Measurements from ENCODE around the gene FGD6.
A peak's percentile ranks its signal among the peaks of the same experiment; 100 is the strongest.
"Not testable (repeated sequence)": the region's sequence is repeated elsewhere in the genome, so short reads cannot be mapped to it uniquely, and the experiment has no call there.

The FGD6 gene

GRCh38 chr12:95117178-95117599, 100.1 kb downstream of the FGD6 start:
- Histone ChIP-seq H3K9ac (no peak overlapping the region), H3K9me3 (no peaks in the 10 kb centered on the region), H4K20me1 (no peaks in the 10 kb centered on the region), H3K36me3 (0 out of 2 replicates have a peak, but pooled peaks cover 7% of the 10 kb centered on the region), H3K4me3 (no peak overlapping the region), H3K27me3 (no peaks in the 10 kb centered on the region), H3K27ac (no peak overlapping the region), H3K4me1 (no peaks in the 10 kb centered on the region), H3K4me2 (no peak overlapping the region)
- TF ChIP-seq Cebpa-rat (IDR thresholded peaks at IDR 0.05): no peak

DNA sequence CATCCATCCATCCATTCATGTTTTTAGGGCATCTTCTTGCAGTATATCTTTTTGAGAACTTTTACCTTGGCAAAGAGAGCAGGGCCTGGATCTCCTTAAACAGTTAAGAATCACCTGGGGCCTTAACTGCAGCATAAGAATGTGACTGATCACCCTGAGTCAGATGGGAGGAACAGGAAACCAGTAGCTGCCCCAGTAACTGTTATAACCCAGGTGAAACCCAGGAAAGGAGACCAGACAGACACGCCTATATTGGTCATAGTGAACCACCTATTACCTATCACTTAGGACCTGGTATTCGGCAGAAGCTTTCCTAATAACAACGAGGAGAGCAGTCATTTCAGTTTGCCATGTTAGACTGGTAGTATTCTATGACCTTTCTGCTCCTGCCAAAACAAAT, 100.5 kb downstream of the FGD6 start:
- no peak overlapping the region for H3K4me3 ChIP-seq
- no peak overlapping the region for H3K9ac ChIP-seq

GRCh38 chr12:95116341-95116740, 100.9 kb downstream of the FGD6 start:
- 0 out of 2 replicates have a peak, but pooled peaks cover 7% of the 10 kb centered on the region for H3K36me3 ChIP-seq
- no peak overlapping the region for H3K4me2 ChIP-seq
- no peaks in the 10 kb centered on the region for H4K20me1 ChIP-seq
- H3K4me3 ChIP-seq: no peak overlapping the region
- no peaks in the 10 kb centered on the region for H3K9me3 ChIP-seq
- no peak for TF ChIP-seq Cebpa-rat (IDR thresholded peaks at IDR 0.05)
- peaks cover 8% of the 10 kb centered on the region for H3K4me1 ChIP-seq
- no peak overlapping the region for H3K27ac ChIP-seq
- H3K9ac ChIP-seq: no peak overlapping the region
- H3K27me3 ChIP-seq: no peaks in the 10 kb centered on the region

More for the DNA sequence above, 100.5 kb downstream of the FGD6 start:
- Histone ChIP-seq H3K36me3 (0 out of 2 replicates have a peak, but pooled peaks cover 7% of the 10 kb centered on the region), H3K4me1 (peaks cover 4% of the 10 kb centered on the region), H3K27me3 (no peaks in the 10 kb centered on the region), H3K4me2 (no peak overlapping the region), H3K9me3 (no peaks in the 10 kb centered on the region), H4K20me1 (no peaks in the 10 kb centered on the region), H3K27ac (no peak overlapping the region)
- TF ChIP-seq Cebpa-rat (IDR thresholded peaks at IDR 0.05): no peak

GRCh38 chr12:95115641-95116040, 101.6 kb downstream of the FGD6 start:
- Histone ChIP-seq H3K27me3 (no peaks in the 10 kb centered on the region), H3K4me2 (no peak overlapping the region), H3K9me3 (no peaks in the 10 kb centered on the region), H3K4me1 (peaks cover 13% of the 10 kb centered on the region), H3K4me3 (no peak overlapping the region), H3K27ac (no peak overlapping the region), H3K36me3 (0 out of 2 replicates have a peak, but pooled peaks cover 7% of the 10 kb centered on the region), H4K20me1 (no peaks in the 10 kb centered on the region), H3K9ac (no peak overlapping the region)
- no peak for TF ChIP-seq Cebpa-rat (IDR thresholded peaks at IDR 0.05)

DNA sequence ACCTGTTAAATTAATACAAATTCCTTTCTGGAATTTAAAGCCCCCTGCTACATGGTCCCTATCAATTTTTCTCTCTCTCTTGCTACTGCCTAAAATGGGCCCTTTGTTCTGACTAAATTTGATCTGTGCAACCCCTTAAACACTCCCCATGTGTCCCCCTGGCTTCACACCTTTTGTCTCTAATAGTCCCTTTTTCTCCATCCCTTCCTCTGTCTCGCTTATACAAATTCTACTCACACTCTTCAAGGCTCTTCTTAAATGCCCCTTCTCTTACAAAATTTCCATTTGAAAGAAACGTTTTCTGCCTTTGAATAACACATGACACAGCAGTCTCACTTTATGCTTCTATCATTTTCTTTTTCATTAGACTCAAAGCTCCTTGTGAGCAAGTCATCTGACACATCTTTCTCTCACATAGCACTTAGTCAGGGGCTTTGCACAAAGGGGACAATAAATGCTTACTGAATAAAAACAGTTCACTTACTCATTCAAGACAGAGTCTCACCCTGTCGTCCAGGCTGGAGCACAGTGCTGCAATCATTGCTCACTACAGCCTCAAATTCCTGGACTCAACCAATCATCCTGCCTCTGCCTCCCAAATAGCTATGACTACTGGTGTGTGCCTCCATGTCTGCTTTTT, 102.4 kb downstream of the FGD6 start:
- Histone ChIP-seq H3K9me3 (no peaks in the 10 kb centered on the region), H3K9ac (no peak overlapping the region), H3K4me1 (peaks cover 13% of the 10 kb centered on the region), H3K27ac (no peak overlapping the region), H3K27me3 (no peaks in the 10 kb centered on the region), H4K20me1 (no peaks in the 10 kb centered on the region), H3K4me3 (no peak overlapping the region), H3K4me2 (no peak overlapping the region), H3K36me3 (0 out of 2 replicates have a peak, but pooled peaks cover 7% of the 10 kb centered on the region)
- no peak for TF ChIP-seq Cebpa-rat (IDR thresholded peaks at IDR 0.05)

GRCh38 chr12:95107362-95107761, 109.9 kb downstream of the FGD6 start:
- H3K27me3 ChIP-seq: no peaks in the 10 kb centered on the region
- no peak overlapping the region for H3K4me2 ChIP-seq
- peaks cover 13% of the 10 kb centered on the region; the same call in 1 of the 2 replicates for H3K36me3 ChIP-seq
- H3K9me3 ChIP-seq: no peaks in the 10 kb centered on the region
- H4K20me1 ChIP-seq: no peaks in the 10 kb centered on the region
- H3K4me1 ChIP-seq: peaks cover 32% of the 10 kb centered on the region
- H3K4me3 ChIP-seq: no peak overlapping the region
- H3K27ac ChIP-seq: no peak overlapping the region
- no peak overlapping the region for H3K9ac ChIP-seq
- no peak for TF ChIP-seq Cebpa-rat (IDR thresholded peaks at IDR 0.05)

DNA sequence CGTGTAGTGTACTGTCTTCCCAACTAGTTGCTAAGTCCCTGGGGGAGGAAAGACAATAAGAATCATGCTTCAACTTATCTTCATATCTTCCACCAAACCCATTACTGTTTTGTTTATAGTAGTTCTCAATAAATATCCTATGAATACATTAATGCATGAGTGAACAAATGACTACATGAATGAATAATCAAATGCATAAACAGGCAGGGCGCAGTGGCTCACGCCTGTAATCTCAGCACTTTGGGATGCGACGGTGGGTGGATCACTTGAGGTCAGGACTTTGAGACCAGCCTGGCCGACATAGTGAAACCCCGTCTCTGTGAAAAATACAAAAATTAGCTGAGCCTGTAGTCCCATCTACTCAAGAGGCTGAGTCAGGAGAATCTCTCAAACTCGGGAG, 111.7 kb downstream of the FGD6 start:
- TF ChIP-seq Cebpa-rat (IDR thresholded peaks at IDR 0.05): no peak
- Histone ChIP-seq H3K27ac (no peak overlapping the region), H3K9ac (no peak overlapping the region), H3K36me3 (peaks cover 16% of the 10 kb centered on the region; the same call in 1 of the 2 replicates), H3K27me3 (no peaks in the 10 kb centered on the region), H3K4me3 (no peak overlapping the region), H3K9me3 (no peaks in the 10 kb centered on the region), H3K4me2 (no peak overlapping the region), H4K20me1 (no peaks in the 10 kb centered on the region), H3K4me1 (peaks cover 21% of the 10 kb centered on the region)

- Histone ChIP-seq H3K4me1 (peaks cover 21% of the 10 kb centered on the region), H3K4me3 (no peak overlapping the region), H4K20me1 (no peaks in the 10 kb centered on the region), H3K9me3 (no peaks in the 10 kb centered on the region), H3K27me3 (no peaks in the 10 kb centered on the region), H3K36me3 (peaks cover 19% of the 10 kb centered on the region; the same call in 1 of the 2 replicates), H3K9ac (no peak overlapping the region), H3K27ac (no peak overlapping the region), H3K4me2 (no peak overlapping the region)
- TF ChIP-seq Cebpa-rat (IDR thresholded peaks at IDR 0.05): no peak
Observed at GRCh38 chr12:95104919-95105452, 112.3 kb downstream of the FGD6 start.

GRCh38 chr12:95102916-95103671, 114.2 kb downstream of the FGD6 start:
- Histone ChIP-seq H3K27me3 (no peaks in the 10 kb centered on the region), H3K27ac (no peak overlapping the region), H3K9me3 (no peaks in the 10 kb centered on the region), H3K4me2 (peak overlapping the region; percentile 59), H3K9ac (no peak overlapping the region), H3K4me1 (peaks cover 21% of the 10 kb centered on the region), H3K4me3 (no peak overlapping the region), H3K36me3 (peaks cover 22% of the 10 kb centered on the region), H4K20me1 (no peaks in the 10 kb centered on the region)
- no peak for TF ChIP-seq Cebpa-rat (IDR thresholded peaks at IDR 0.05)

- not testable (repeated sequence) for H3K27me3 ChIP-seq, H3K9me3 ChIP-seq, H3K27ac ChIP-seq, H4K20me1 ChIP-seq, H3K4me2 ChIP-seq, H3K4me3 ChIP-seq, H3K9ac ChIP-seq
- Histone ChIP-seq H3K4me1 (peaks cover 21% of the 10 kb centered on the region), H3K36me3 (peaks cover 22% of the 10 kb centered on the region)
Observed at GRCh38 chr12:95101957-95102356, 115.3 kb downstream of the FGD6 start.

Measured in BLaER1 (cell line).